Osteocyte (in vitro differentiated cells): ENCODE results near the gene LASP1. TPM values are rescaled to one million over a fixed set of nuclear protein-coding genes. Genes with fewer than 3 reads are reported as not detected.

Source experiments
- DNase-seq: peaks from one replicate; pipeline ENCODE4 v3.0.0; 2021; ENCODE audit warnings: mixed read lengths; ENCODE audit not compliant: unreplicated experiment; ENCODE audit errors: extremely low spot score
- H3K27ac Mint-ChIP-seq: one replicate; pipeline ENCODE4 v1.8.0; 2021; ENCODE audit warnings: mild to moderate bottlenecking, mixed read lengths; ENCODE audit not compliant: unreplicated experiment
- H3K27me3 Mint-ChIP-seq: one replicate; pipeline ENCODE4 v1.8.0; 2021; ENCODE audit warnings: mixed read lengths; ENCODE audit not compliant: unreplicated experiment
- H3K36me3 Mint-ChIP-seq: one replicate; pipeline ENCODE4 v1.8.0; 2021; ENCODE audit warnings: mixed read lengths; ENCODE audit not compliant: unreplicated experiment
- H3K4me1 Mint-ChIP-seq: one replicate; pipeline ENCODE4 v1.8.0; 2021; ENCODE audit warnings: mixed read lengths; ENCODE audit not compliant: unreplicated experiment
- H3K4me3 Mint-ChIP-seq: one replicate; pipeline ENCODE4 v1.8.0; 2021; ENCODE audit warnings: mild to moderate bottlenecking, moderate library complexity, mixed read lengths; ENCODE audit not compliant: unreplicated experiment
- H3K9me3 Mint-ChIP-seq: one replicate; pipeline ENCODE4 v1.8.0; 2021; ENCODE audit warnings: mixed read lengths; ENCODE audit not compliant: unreplicated experiment
- CTCF ChIP-seq: fragments of 200-600 bp; sonication (generic); IDR thresholded peaks from 2 replicates; pipeline ENCODE4 v1.5.0; 2021; ENCODE audit warnings: antibody characterized with exemption, mild to moderate bottlenecking, moderate library complexity
- long read RNA-seq: library from polyadenylated mRNA; unstranded; transcript quantifications from one replicate; pipeline ENCODE4 v2.0.0, GENCODE V29; 2021
- total RNA-seq: library from RNA; stranded (reverse); gene quantifications from 2 replicates; pipeline ENCODE4 v1.2.1, GENCODE V29; 2021

Gene LASP1
- total RNA-seq: 402 and 409 TPM in 2 replicates
- long read RNA-seq, full-length matches to known transcripts: 60 of 214 reads
- long read RNA-seq, partial matches to known transcripts: 148 of 214 reads
- long read RNA-seq, other reads (novel, unspliced or antisense): 6 of 214 reads

DNA sequence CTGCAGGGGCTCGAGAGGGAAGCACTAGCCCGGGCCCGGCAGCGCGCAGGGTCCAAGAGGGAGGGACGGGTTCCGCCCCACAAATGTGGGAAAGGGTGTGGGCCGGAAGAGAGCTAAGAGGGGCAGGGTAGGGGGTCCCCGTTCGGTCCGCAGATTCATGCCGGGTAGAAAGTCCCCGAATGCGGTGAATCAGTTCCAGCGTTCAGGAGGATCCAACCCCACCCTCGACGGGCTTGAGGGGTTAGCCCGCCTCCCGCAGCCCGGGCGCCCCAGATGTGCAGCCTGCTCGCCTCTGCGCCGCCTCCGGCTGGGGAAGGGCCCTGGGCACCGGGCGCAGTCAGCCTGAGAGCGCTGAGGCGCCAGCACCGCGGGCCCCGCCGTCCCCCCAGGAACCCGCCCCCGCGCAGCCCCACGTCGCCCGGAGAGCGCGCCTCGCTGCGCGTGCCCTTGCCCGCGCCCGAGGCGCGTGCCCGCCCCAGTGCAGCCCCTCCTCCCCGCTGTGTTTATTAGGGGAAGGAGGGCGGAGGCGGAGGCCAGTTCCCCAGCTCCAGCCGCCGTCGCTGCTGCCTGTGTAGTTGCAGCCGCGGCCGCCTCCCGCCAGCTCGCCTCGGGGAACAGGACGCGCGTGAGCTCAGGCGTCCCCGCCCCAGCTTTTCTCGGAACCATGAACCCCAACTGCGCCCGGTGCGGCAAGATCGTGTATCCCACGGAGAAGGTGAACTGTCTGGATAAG, at the start of gene LASP1:
Gene LASP1, plus strand, starts transcription at position 533 of the 733 bp plus-strand sequence. Its CDS starts 132 bp downstream, at position 665.
- DNase-seq: peak; percentile 96
- no peaks in the 10 kb centered on the region for H3K27me3 Mint-ChIP-seq
- peaks cover 56% of the 10 kb centered on the region for H3K4me1 Mint-ChIP-seq
- TF ChIP-seq CTCF: no peak
- peak within 1 kb of the TSS; percentile 99 for H3K4me3 Mint-ChIP-seq
- H3K9me3 Mint-ChIP-seq: no peaks in the 10 kb centered on the region
- H3K36me3 Mint-ChIP-seq: peaks cover 4% of the 10 kb centered on the region
- H3K27ac Mint-ChIP-seq: peak within 1 kb of the TSS; percentile 96

DNA sequence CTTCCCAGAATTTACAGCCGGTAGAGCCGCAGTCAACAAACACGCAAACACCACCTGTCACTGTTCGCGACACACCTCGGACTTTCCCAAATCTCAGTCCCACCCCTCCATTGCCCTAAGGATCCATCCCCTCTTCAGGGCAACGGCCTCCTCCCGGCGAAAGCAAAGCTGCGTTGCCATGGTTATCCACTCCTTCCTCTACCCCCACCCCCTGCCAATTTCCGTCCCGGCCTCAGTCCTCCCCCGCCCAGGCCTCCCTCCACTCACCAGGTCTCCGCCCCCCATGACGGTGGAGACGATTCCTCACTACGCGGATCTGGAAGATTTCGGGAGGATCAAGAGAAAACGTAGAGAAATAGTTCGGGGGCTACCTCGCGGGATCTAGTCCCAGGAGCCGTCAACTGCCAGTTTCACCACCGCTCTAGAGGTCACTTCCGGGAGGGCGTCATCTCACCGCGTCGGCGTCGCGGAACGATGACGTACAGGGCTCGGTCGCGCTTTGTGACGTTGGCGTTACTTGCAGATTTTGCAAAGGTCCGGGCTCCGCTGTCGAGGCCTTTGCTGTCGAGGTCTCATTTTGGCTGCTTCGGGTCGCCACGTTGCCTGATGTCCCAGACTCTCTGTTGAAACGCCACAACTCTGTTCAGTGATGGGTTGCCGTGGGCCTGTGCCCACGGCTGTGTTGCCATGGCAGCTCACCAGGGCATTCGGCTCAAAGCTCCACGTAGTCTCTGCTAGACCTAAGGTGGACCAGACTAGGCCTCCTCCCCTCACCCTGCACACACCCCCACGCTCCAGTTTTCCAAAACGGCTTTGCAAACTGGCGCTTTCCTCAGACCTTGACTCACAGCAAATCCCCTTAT, 44.7 kb upstream of the LASP1 start, which contains the start of gene CWC25:
Gene CWC25, minus strand, starts transcription at position 423 of the 863 bp plus-strand sequence. Its CDS starts 138 bp downstream, at position 285.
- Mint-ChIP-seq H3K27me3 (peaks cover 4% of the 10 kb centered on the region), H3K4me3 (peak within 1 kb of the TSS; percentile 98), H3K4me1 (peaks cover 24% of the 10 kb centered on the region), H3K36me3 (peaks cover 9% of the 10 kb centered on the region), H3K27ac (peak within 1 kb of the TSS; percentile 100), H3K9me3 (no peaks in the 10 kb centered on the region)
- peak; percentile 98 for DNase-seq
- TF ChIP-seq CTCF: no peak

DNA sequence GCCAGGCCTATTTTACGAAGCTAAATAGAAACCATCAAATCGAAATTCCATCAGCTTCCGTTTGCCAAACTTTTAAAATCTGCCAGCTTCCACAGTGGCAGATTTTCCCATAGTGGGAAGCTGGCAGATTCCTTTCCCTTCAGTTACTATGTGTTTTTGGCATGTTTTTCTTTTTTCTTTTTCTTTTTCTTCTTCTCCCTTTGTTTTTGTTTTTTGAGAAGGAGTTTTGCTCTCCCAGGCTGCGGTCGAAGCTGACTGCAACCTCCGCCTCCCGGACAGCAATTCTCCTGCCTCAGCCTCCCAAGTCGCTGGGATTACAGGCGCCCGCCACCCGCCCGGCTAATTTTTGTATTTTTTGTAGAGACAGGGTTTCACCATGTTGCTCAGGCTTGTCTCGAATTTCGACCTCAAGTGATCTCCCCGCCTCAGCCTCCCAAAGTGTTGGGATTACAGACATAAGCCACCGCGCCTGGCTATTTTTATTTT, 44.1 kb upstream of the LASP1 start:
- Mint-ChIP-seq H3K27ac (peak overlapping the region; percentile 100), H3K36me3 (peaks cover 3% of the 10 kb centered on the region), H3K4me3 (peak overlapping the region; percentile 98), H3K9me3 (no peaks in the 10 kb centered on the region), H3K27me3 (peaks cover 4% of the 10 kb centered on the region), H3K4me1 (peaks cover 24% of the 10 kb centered on the region)
- no peak for TF ChIP-seq CTCF
- no peak for DNase-seq

- no peak overlapping the region for H3K4me3 Mint-ChIP-seq
- H3K36me3 Mint-ChIP-seq: peaks cover 14% of the 10 kb centered on the region
- no peaks in the 10 kb centered on the region for H3K27me3 Mint-ChIP-seq
- DNase-seq: no peak
- no peaks in the 10 kb centered on the region for H3K9me3 Mint-ChIP-seq
- H3K27ac Mint-ChIP-seq: peak overlapping the region; percentile 45
- H3K4me1 Mint-ChIP-seq: peaks cover 1% of the 10 kb centered on the region
- no peak for TF ChIP-seq CTCF
Observed at GRCh38 chr17:38844261-38844757, 25.5 kb upstream of the LASP1 start.
